Urinary bladder (tissue), 4 donors: ENCODE results near the gene RBM4B. TPM values are rescaled to one million over a fixed set of nuclear protein-coding genes. Genes with fewer than 3 reads are reported as not detected.

Experiments used
- DNase-seq: peaks from one replicate; pipeline ENCODE4 v3.0.0-alpha.2; 2015; ENCODE audit errors: extremely low spot score
- H3K27ac ChIP-seq: one replicate; pipeline ENCODE4 v1.5.1; 2013; ENCODE audit warnings: low read depth, mild to moderate bottlenecking, moderate library complexity
- H3K36me3 ChIP-seq: one replicate; pipeline ENCODE4 v1.6.1; 2013; ENCODE audit warnings: mild to moderate bottlenecking, moderate library complexity; ENCODE audit not compliant: insufficient read depth
- H3K4me1 ChIP-seq: one replicate; pipeline ENCODE4 v1.6.1; 2013; ENCODE audit warnings: mild to moderate bottlenecking, moderate library complexity; ENCODE audit not compliant: insufficient read depth
- H3K4me3 ChIP-seq: one replicate; pipeline ENCODE4 v1.5.1; 2013; ENCODE audit warnings: low read depth, low read length
- WGBS: extraction: QIAGEN DNeasy Blood & Tissue Kit; methylation state at CpG from one replicate; pipeline ENCODE4 v1.1.7; 2013; 5-methylcytosine and 5-hydroxymethylcytosine counted together
- polyA plus RNA-seq: library from polyadenylated mRNA; stranded (reverse); fragments of 200-250 nt; gene quantifications from one replicate; pipeline ENCODE4 v1.2.3, GENCODE V29; 2013
- total RNA-seq: library from RNA; depleted of rRNA; stranded (reverse); fragments of >200 nt; gene quantifications from one replicate; pipeline ENCODE4 v1.2.3, GENCODE V29; 2014
- donor health status: healthy with polysubstance abuse.
- donor health status: healthy.

The RBM4B gene
- total and polyA plus RNA-seq, 2 donors, result 21.4 to 47.4 TPM

DNA sequence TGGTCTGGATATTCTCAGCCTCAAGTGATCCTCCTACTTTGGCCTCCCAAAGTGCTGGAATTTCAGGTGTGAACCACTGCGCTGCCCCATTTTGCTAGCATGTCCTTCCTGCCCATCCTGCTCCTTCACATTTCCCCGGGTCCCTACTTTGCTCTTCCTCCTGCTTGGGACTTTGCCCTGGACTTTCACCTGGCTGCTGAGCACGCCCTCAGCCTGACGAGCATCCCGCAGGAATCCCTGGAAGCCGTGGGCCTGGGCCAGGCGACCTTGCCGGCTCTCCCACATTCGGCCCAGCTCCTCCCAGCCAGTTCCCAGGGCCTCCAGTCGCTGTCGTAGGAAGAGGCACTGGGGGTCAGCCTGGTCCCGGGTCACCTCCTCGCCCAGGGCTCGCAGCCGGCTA, 22.6 kb upstream of the RBM4B start:
- 95% methylated on average over 15 of the region's 15 CpGs for whole genome bisulfite sequencing
- DNase-seq, result no peak
- no peaks in the 10 kb centered on the region for H3K4me1 ChIP-seq
- no peak overlapping the region for H3K4me3 ChIP-seq
- no peaks in the 10 kb centered on the region for H3K36me3 ChIP-seq
- H3K27ac ChIP-seq, result no peak overlapping the region

DNA sequence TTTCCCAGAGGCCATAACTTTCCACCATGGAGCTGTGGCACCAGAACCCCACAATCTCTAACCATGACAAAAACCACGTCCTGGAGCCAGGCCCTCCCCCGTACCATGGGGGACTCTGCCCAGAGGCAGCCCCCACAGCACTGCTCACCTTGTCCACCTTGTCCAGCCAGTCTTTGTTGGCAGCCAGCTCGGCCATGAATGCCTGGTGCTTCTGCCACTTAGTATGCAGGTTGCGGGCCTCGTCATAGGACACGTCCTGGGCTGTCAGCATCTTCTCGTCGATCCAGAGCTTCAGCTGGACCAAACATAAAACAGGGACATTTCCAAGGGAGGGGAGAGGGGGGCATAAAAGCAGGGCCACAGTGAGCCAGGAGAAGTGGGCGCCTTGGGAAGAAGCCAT, 20.8 kb upstream of the RBM4B start:
- no peaks in the 10 kb centered on the region for H3K4me1 ChIP-seq
- WGBS, result 87% methylated on average over 9 of the region's 9 CpGs
- no peaks in the 10 kb centered on the region for H3K36me3 ChIP-seq
- no peak overlapping the region for H3K27ac ChIP-seq
- no peak for DNase-seq
- H3K4me3 ChIP-seq, result no peak overlapping the region

DNA sequence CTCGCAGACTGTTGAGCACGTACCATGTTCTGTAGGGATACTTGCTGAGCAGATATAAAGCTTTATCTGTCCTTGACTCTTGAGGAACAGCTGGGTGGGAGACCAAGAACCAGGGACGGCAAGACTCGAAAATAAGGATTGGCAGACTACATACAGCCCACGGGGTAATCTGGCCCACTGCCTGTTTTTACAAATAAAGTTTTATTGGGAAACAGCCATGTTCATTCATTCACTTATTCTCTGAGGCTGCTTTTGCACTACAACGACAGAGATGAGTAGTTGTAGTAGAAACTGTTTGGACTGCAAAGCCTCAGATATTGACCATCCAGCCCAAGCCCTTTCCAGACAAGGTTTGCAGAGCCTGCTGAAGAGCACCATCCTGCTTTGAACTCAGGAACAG, 20.3 kb upstream of the RBM4B start:
- DNase-seq, result no peak
- no peaks in the 10 kb centered on the region for H3K4me1 ChIP-seq
- WGBS, result 93% methylated on average over 6 of the region's 6 CpGs
- H3K27ac ChIP-seq, result no peak overlapping the region
- H3K36me3 ChIP-seq, result no peaks in the 10 kb centered on the region
- no peak overlapping the region for H3K4me3 ChIP-seq

DNA sequence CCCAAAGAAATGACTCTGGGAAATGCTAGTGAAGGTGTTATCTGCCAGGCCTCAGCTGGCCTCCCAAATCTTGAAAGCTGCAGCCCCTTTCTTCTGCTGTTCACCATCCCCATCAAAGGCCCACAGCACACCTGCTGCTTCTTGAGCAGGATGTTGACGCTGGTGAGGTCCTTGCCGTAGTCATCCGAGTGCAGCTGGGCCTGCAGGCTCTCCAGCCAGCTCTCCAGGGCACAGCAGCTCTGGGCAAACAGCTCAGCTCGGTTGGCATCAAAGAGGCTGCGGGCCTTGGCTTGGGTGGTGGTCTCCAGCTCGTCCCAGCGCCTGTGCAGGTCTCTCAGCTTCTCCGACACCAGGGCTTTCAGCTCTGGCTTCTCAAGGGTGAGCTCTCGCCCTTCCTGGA, 18.5 kb upstream of the RBM4B start:
- 90% methylated on average over 9 of the region's 9 CpGs for WGBS
- H3K27ac ChIP-seq, result no peak overlapping the region
- no peaks in the 10 kb centered on the region for H3K36me3 ChIP-seq
- H3K4me3 ChIP-seq, result no peak overlapping the region
- no peaks in the 10 kb centered on the region for H3K4me1 ChIP-seq
- DNase-seq, result no peak

DNA sequence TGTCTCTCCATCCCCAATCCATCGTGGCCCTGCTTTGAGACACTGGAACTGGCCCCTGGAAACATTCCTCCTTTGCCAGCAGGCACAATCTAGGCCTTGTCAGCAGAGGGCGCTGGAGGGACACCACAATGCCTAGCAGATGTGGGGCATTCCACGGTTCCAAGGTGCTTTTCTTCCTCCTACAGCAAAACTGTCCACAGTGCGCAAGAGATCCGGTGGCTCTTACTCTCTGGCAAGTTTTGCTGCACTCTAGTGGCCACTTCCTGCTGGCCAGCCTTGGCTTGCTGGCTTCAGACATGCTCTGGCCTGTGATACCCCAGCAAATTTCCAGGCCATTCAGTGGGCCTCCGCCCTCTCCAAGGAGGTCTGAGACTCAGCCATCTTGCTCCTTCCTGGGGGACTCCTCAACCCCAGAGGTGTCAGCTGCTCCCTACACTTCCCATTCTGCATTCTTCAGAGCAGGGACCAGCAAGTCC, 17.1 kb upstream of the RBM4B start:
- no peak overlapping the region for H3K4me3 ChIP-seq
- H3K4me1 ChIP-seq, result no peaks in the 10 kb centered on the region
- DNase-seq, result peak; percentile 41
- H3K36me3 ChIP-seq, result no peaks in the 10 kb centered on the region
- WGBS, result 18% methylated on average over 6 of the region's 6 CpGs
- H3K27ac ChIP-seq, result no peak overlapping the region

DNA sequence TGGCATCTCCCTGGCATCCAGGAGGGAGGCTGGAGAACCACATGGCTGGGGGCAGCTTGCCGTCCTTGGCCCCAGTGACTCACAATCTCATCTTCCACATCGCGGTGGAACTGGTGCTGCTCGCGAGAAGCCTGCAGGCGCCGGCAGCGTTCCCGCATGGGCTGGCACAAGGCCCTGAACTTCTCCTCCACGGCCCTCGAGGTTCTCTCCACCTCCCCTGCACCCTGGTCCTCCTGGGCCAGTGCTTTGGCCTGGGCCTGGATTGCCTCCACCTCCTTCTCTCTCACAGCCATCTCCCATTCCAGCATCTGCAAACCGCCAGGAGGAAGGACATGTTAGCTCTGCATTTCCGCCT, 16.3 kb upstream of the RBM4B start:
- H3K36me3 ChIP-seq, result no peaks in the 10 kb centered on the region
- DNase-seq, result no peak
- 91% methylated on average over 13 of the region's 13 CpGs for WGBS
- no peaks in the 10 kb centered on the region for H3K4me1 ChIP-seq
- no peak overlapping the region for H3K4me3 ChIP-seq
- no peak overlapping the region for H3K27ac ChIP-seq

DNA sequence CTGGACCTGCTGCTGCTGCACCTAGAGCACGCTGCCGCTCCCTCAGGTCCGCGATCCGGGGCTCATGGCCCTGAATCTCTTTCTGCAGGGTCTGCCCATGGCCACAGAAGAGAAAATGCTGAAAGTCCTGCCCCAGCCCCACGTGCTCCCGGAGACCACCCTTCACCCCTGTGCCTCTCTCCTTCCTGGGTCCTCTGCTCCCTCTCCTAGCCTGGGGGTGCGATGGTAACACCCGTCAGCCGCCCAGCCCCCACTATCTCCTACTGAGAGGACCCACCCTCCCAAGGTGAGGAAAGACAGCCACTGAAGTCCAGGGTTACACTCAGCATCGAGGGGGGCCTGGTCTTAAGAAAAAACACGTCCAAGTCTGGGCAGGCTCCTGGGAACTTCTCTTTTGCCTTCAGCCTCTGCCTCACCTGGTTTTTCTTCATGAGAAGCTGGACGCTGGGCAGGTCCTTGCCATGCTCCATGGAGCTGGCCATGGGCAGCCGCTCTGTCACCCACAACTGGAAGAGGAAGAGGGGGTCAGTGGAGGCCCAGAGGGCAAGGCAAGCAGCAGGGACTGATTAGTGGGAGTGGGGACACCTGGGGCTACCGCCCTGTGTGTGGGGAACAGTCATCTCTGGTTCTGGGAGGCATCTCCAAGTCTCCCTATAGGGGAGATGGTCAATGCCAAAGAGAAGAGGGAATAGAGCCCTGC, 15.8 kb upstream of the RBM4B start:
- Histone ChIP-seq H3K27ac (no peak overlapping the region), H3K4me3 (no peak overlapping the region)
- no peak for DNase-seq

DNA sequence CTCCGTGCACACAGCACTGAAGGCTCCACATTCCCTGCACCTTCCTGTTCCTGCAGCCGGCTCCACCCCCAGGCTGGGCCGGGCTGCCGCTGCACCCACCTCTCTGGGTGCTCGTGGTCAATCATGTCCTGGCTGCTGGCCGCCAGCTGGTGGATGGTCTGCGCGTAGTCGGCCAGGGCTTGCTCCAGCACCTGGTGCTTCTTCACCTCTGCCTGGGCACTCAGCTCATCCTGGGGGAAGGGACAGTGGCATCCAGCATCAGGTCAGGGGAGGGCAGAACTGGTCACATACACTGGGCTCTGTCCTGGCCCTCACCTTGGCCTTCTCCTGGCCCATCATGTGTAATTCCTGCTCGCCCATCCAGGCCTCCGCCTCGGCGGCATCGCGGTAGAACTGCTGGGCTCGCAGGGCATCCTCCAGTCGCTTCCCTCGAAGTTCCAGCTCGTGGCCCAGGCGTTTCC, 15.2 kb upstream of the RBM4B start:
- no peaks in the 10 kb centered on the region for H3K36me3 ChIP-seq
- no peaks in the 10 kb centered on the region for H3K4me1 ChIP-seq
- H3K27ac ChIP-seq, result no peak overlapping the region
- no peak overlapping the region for H3K4me3 ChIP-seq
- no peak for DNase-seq
- WGBS, result 91% methylated on average over 20 of the region's 20 CpGs

More for the DNA sequence above, 15.8 kb upstream of the RBM4B start:
- no peaks in the 10 kb centered on the region for H3K36me3 ChIP-seq
- 94% methylated on average over 15 of the region's 15 CpGs for WGBS
- no peaks in the 10 kb centered on the region for H3K4me1 ChIP-seq

DNA sequence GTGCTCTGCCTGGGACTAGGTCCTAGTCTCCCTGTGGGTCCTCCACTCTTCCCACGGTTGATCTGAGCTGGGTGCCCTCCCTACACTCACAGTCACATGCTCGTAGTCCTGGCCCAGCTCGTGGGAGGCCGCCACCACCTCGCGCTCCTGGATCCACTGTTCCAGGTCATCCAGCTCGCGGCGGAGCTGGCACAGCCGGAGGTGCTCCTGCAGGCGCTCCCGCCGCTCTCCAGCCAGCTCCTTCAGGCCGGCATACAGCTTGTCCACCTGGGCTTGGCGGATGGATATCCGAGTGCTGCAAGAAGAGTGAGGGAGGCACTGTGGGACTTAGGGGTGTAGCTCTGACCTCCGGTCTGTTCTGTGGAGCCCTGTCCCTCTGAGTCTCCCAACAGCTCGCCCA, 14.8 kb upstream of the RBM4B start:
- Histone ChIP-seq H3K27ac (no peak overlapping the region), H3K36me3 (no peaks in the 10 kb centered on the region), H3K4me1 (no peaks in the 10 kb centered on the region), H3K4me3 (no peak overlapping the region)
- no peak for DNase-seq
- WGBS, result 92% methylated on average over 18 of the region's 18 CpGs

DNA sequence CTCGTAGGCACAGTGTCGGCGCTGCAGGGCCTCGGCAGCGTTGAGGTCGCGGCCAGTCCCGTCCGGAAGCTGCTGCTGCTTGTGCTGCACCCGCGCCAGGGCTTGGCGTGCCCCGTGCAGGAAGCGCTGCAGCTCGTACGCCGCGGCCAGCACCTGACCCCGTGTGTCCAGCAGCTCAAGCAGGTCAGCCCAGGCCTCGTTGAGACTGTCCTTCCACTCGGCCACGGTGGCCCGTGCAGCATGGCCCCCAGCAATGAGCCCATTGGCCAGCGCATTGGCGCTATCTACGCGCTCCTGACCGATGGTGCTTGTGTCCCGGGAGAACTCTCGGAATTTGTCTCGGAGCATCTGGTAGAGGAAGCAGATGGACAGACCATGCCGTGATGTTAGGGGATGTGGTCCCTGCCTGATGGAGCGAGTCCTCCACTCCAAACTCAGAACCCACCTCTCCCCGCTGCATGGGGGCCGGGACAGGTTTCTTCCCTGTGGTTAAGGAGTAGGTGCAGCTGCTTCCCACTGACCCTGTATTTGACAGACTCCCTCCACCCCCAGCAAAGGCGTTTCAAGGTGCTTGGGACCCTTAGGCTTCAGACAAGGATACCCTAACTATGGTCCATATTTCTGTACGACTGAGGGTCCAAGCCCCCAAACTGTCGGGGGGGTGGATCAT, 13.8 kb upstream of the RBM4B start:
- no peaks in the 10 kb centered on the region for H3K4me1 ChIP-seq
- WGBS, result 92% methylated on average over 38 of the region's 38 CpGs
- DNase-seq, result no peak

DNA sequence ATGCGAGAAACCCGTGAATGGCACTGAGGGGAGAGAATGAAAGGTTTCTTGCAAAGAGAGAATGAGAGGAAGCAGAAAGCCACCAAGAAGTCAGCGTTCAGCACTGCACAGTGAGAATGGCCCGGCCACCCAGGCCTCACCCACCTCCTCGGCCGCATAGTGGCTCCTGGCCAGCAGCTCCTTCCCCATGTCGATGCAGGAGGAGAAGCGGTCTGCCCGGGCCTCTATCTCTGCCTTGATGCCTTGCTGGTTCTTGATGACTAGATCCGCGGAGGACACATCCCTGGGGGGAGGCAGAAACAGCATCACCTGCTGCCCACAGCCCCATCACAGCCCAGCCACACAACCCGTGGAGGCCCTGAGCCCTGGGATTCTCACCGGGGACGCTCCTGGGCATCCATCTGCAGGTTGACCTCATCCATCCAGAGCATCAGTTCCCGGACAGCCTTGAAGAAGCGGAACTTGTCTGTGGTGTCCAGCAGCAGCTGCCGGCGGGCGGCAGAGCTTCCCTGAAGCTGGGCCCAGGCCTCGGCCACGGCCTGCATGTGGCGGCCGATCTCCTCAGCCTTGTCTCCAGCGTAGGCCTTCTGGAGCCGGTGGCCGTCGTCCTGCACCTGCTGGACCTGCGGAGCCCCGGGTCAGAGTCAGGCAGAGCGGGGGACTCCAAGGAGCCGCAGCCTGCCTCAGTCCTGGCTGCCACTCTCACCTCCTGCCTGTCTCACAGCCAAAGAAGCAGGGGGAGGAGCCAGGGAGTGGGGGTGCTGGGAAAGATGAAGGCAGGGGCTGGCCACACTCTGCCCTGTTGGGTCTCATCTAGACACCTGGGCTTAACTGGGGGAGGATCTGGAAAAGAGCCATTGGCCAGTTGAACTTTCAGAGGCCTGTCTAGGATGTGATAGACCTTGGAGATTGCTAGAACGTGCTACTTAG, 12.2 kb upstream of the RBM4B start:
- DNase-seq, result no peak
- WGBS, result 92% methylated on average over 32 of the region's 32 CpGs

More for the DNA sequence above, 13.8 kb upstream of the RBM4B start:
- Histone ChIP-seq H3K4me3 (no peak overlapping the region), H3K27ac (no peak overlapping the region), H3K36me3 (no peaks in the 10 kb centered on the region)

DNA sequence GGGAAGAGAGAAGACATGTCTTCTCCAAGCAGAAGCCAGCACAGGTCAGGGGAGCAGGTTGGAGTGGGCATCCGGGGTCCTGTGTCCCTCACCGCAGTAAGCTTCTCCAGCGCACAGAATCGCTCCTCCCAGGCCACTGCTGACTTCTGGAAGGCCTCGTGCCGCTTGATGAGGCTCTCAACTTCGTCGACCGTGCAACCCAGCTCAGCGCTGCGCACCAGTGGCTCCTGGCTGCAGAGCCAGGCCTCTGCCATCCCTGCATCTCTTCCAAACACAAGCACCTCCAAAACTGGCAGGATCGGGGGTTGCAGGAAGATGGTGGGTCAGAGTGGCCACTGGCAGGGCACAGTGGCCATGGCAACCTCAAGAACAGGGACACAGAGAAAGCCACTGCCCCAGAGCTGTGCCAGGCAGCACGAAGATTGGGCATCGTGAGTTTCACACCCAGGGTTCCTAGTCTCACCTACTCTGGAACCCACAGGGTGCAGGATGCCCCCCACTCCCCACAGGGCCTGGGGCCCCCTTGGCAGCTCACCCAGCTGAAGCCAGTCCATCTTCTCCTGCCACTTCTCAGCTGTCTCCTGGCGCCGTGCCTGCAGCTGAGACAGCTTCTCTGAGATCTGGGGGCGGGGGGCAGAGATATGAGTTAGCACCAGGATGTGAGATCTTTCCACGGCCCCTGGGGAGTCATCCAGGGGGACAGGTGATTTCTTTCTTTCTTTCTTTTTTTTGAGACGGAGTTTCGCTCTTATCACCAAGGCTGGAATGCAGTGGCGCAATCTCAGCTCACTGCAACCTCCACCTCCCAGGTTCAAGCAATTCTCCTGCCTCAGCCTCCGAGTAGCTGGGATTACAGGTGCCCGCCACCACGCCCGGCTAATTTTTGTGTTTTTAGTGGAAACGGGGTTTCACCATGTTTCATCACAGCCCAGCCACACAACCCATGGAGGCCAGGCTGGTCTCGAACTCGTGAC, 11.2 kb upstream of the RBM4B start:
- no peaks in the 10 kb centered on the region for H3K4me1 ChIP-seq
- no peak overlapping the region for H3K4me3 ChIP-seq
- no peaks in the 10 kb centered on the region for H3K36me3 ChIP-seq
- no peak for DNase-seq
- WGBS, result 81% methylated on average over 28 of the region's 28 CpGs
- H3K27ac ChIP-seq, result no peak overlapping the region

More for the DNA sequence above, 12.2 kb upstream of the RBM4B start:
- Histone ChIP-seq H3K27ac (no peak overlapping the region), H3K36me3 (no peaks in the 10 kb centered on the region), H3K4me3 (no peak overlapping the region), H3K4me1 (no peaks in the 10 kb centered on the region)

DNA sequence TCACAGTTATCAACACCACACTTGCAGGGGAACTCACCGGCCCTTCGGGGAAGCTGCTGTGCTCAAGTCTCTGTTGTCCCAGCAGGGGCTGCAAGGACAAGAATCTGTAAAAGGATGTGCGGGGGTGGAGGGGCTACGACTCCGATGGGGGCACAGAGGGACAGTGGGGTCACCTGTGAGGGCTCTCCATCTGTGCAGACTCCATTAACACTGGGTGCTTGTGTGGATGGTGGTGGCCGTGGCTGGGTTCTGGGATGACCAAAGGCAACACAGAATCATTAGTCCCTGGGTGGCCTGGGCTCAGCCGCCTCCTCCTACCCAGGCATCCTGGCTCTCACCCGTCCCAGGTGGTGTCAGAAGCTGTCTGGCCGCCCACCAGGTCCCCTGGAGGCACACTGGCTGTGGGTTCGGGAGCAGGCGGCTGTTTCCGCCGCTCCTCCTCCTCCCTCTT, 10.2 kb upstream of the RBM4B start:
- no peaks in the 10 kb centered on the region for H3K36me3 ChIP-seq
- H3K4me1 ChIP-seq, result no peaks in the 10 kb centered on the region
- DNase-seq, result no peak
- no peak overlapping the region for H3K4me3 ChIP-seq
- H3K27ac ChIP-seq, result no peak overlapping the region
- 88% methylated on average over 13 of the region's 13 CpGs for WGBS
